Measurements from ENCODE around the gene BTG3. TPM values are rescaled to one million over a fixed set of nuclear protein-coding genes. Genes with fewer than 3 reads are reported as not detected.

The BTG3 gene
- total and polyA plus RNA-seq, 11 donors = 2.6 to 16.1 (median 6.4) TPM

DNA sequence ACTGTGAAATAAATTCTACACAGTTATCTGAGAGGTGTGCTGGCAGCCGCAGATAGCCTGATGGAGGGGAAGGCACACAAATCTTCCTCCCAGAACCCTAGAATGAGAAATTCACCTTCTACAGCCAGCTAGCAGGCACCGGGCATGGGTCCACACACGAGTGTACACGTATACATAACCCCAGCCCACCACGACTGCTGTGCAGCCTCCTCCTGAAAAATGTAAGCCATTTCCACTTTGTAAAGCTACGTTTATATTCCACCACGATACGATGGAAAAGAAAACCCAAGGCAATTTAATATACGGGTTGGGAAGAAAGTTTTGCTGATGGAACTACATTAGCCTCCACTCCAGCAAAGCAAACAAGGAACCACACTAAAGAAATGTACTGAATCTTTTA is 1.8 kb downstream of the BTG3 start:
- intact Hi-C loops (cut with DNase I) = loop anchor here in 3 of 10 donors (5.0 to 10.0 kb wide), 3 partner anchors 204 to 291 kb away; partner anchors contain the start of gene C21orf91 (in 1 of the 3)
- peak overlapping the region in 11 of 12 donors; percentile 50 to 88 (median 78) for H3K4me3 ChIP-seq
- peak overlapping the region in 8 of 12 donors; percentile 79 to 91 (median 84) for H3K27ac ChIP-seq
- WGBS, 4 donors = 39 to 44% (median 43%) methylated on average over 9 of the region's 9 CpGs
- no peaks in the 10 kb centered on the region for H3K27me3 ChIP-seq
- H3K9me3 ChIP-seq = peaks cover 0 to 4% (median 0%) of the 10 kb centered on the region in 12 donors
- peaks cover 0 to 13% (median 6%) of the 10 kb centered on the region in 12 donors for H3K4me1 ChIP-seq
- no peak for ATAC-seq
- TF ChIP-seq POLR2A (IDR thresholded peaks at IDR 0.05) (no peak), CTCF (IDR thresholded peaks at IDR 0.05) (no peak)
- no peak for DNase-seq
- H3K36me3 ChIP-seq = peaks cover 0 to 18% (median 11%) of the 10 kb centered on the region in 9 donors

DNA sequence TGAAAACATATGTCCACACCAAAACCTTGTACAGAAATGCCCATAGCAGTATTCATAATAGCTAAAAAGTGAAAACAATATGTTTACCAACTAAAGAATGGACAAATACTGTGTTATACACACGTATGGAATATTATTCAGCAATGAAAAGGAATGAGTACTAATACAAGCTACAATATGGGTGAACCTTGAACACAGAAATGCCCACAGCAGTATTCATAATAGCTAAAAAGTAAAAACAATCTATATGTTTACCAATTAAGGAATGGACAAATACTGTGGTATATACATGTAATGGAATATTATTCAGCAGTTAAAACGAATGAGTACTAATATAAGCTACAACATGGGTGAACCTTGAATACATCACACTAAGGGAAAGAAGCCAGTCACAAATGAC is 3.0 kb downstream of the BTG3 start:
- Histone ChIP-seq H3K27me3 (no peaks in the 10 kb centered on the region), H3K27ac (no peak overlapping the region), H3K36me3 (peaks cover 0 to 26% (median 12%) of the 10 kb centered on the region in 9 donors), H3K9me3 (peaks cover 0 to 4% (median 0%) of the 10 kb centered on the region in 12 donors), H3K4me3 (no peak overlapping the region), H3K4me1 (peaks cover 0 to 13% (median 6%) of the 10 kb centered on the region in 12 donors)
- ATAC-seq (no peak), DNase-seq (no peak)
- TF ChIP-seq POLR2A (IDR thresholded peaks at IDR 0.05) = no peak
- TF ChIP-seq CTCF (IDR thresholded peaks at IDR 0.05) = no peak
- WGBS, 4 donors = 90 to 99% (median 97%) methylated on average over 2 of the region's 2 CpGs
- intact Hi-C loops (cut with DNase I) = loop anchor here in 3 of 10 donors (5.0 to 10.0 kb wide), 3 partner anchors 205 to 293 kb away; partner anchors contain the start of gene C21orf91 (in 1 of the 3)

DNA sequence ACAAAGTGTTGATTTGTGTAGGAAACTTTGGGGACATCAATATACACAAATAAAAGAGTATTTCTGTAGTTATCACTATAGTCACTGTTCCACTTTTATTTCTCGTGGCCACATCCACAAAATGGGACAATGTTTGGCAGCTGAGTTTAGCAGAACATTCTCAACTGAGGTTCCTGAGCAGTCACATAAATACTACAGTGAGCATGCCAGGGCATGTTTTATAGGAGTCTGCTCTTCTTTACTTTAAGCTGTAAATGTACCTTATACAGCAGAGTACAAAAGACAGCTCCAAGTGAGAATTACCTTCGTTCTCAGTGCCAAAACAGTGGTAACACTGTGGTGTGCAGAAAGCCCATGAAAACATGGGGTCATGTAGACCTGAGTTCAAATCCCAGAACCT is 5.0 kb downstream of the BTG3 start:
- Histone ChIP-seq H3K27me3 (no peaks in the 10 kb centered on the region), H3K4me3 (no peak overlapping the region), H3K4me1 (peaks cover 0 to 12% (median 5%) of the 10 kb centered on the region in 12 donors), H3K36me3 (peaks cover 0 to 46% (median 32%) of the 10 kb centered on the region in 9 donors), H3K27ac (no peak overlapping the region), H3K9me3 (peaks cover 0 to 4% (median 0%) of the 10 kb centered on the region in 12 donors)
- ATAC-seq (no peak), DNase-seq (no peak)
- TF ChIP-seq CTCF (IDR thresholded peaks at IDR 0.05) (no peak), POLR2A (IDR thresholded peaks at IDR 0.05) (no peak)
- WGBS, 4 donors = 92 to 96% (median 96%) methylated on average over 2 of the region's 2 CpGs
- intact Hi-C loops (cut with DNase I) = no loop called here

GRCh38 chr21:17602874-17603273 is 9.8 kb downstream of the BTG3 start:
- WGBS, 4 donors = 88 to 90% (median 90%) methylated on average over 3 of the region's 3 CpGs
- no peak overlapping the region for H3K27ac ChIP-seq
- TF ChIP-seq CTCF (IDR thresholded peaks at IDR 0.05) (no peak), POLR2A (IDR thresholded peaks at IDR 0.05) (no peak)
- intact Hi-C loops (cut with DNase I) = no loop called here
- no peak for ATAC-seq
- H3K36me3 ChIP-seq = peaks cover 0 to 83% (median 68%) of the 10 kb centered on the region in 9 donors
- no peak for DNase-seq
- no peaks in the 10 kb centered on the region for H3K9me3 ChIP-seq
- H3K4me1 ChIP-seq = no peaks in the 10 kb centered on the region
- no peaks in the 10 kb centered on the region for H3K27me3 ChIP-seq
- no peak overlapping the region for H3K4me3 ChIP-seq

Measured in heart left ventricle (tissue), 16 donors.